Chondrocyte (in vitro differentiated cells): ENCODE measurements around the gene B4GAT1. TPM values are rescaled to one million over a fixed set of nuclear protein-coding genes. Genes with fewer than 3 reads are reported as not detected.
A peak's percentile ranks its signal among the peaks of the same experiment; 100 is the strongest.

Experiments
- DNase-seq: peaks from one replicate; pipeline ENCODE4 v3.0.0; 2021; ENCODE audit warnings: mixed read lengths, low spot score
- H3K27ac Mint-ChIP-seq: one replicate; pipeline ENCODE4 v1.8.0; 2021; ENCODE audit warnings: mild to moderate bottlenecking, moderate library complexity, mixed read lengths; ENCODE audit not compliant: unreplicated experiment
- H3K27me3 Mint-ChIP-seq: 2 replicates; pipeline ENCODE4 v1.8.0; 2021; ENCODE audit warnings: low read depth, mixed read lengths
- H3K36me3 Mint-ChIP-seq: 2 replicates; pipeline ENCODE4 v1.8.0; 2021; ENCODE audit warnings: low read depth, mixed read lengths
- H3K4me1 Mint-ChIP-seq: 2 replicates; pipeline ENCODE4 v1.8.0; 2021; ENCODE audit warnings: low read depth, mild to moderate bottlenecking, mixed read lengths
- H3K4me3 Mint-ChIP-seq: one replicate; pipeline ENCODE4 v1.8.0; 2021; ENCODE audit warnings: mild to moderate bottlenecking, moderate library complexity, mixed read lengths; ENCODE audit not compliant: unreplicated experiment
- H3K9me3 Mint-ChIP-seq: 2 replicates; pipeline ENCODE4 v1.8.0; 2021; ENCODE audit warnings: low read depth, mixed read lengths
- total RNA-seq: library from RNA; stranded (reverse); gene quantifications from 3 replicates; pipeline ENCODE4 v1.2.1, GENCODE V29; 2021
- TF ChIP-seq, protein P1 (sequence below): fragments of 200-600 bp; sonication (generic); IDR thresholded peaks from 2 replicates; pipeline ENCODE4 v1.5.0; 2021; ENCODE audit warnings: antibody characterized with exemption, mild to moderate bottlenecking, moderate library complexity

The B4GAT1 gene
- total RNA-seq, 1 donor from 2014 or later, result 18.2 TPM

DNA sequence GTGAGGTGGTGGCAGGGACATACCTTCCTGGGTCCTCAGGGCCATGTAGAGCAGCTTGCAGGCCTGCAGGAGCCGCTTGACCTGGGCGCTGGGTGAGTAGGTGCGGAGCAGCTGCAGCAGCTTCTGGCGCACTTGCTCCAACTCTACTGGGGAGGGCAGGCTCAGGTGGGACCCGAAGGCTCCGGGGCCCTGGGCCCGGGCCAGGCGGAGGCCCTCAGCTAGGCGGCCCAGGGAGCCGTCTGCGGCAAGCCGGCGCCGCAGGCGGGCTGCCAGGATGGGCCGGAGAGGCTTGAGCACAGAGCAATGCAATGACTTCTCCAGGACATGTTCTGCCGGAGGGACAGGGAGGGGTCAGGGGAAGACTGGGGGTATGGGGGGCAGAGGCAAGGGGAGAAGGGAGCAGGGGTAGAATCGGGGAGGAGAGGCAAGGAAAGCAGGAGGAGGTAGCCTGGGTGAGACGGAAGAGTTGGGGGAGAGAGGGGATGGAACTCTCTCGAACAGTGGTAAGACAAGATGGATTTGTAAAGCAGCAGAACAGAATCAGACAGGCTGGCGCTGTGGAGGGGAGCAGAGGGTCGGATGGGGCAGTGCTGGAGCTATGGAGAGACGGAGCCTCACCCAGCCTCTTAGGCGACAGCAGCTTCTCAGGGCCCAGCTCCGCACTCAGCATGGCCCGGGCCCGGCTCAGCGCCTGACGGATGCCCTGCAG lies 13.4 kb downstream of the B4GAT1 start:
- Mint-ChIP-seq H3K9me3 (no peaks in the 10 kb centered on the region), H3K27ac (no peak overlapping the region)

DNA sequence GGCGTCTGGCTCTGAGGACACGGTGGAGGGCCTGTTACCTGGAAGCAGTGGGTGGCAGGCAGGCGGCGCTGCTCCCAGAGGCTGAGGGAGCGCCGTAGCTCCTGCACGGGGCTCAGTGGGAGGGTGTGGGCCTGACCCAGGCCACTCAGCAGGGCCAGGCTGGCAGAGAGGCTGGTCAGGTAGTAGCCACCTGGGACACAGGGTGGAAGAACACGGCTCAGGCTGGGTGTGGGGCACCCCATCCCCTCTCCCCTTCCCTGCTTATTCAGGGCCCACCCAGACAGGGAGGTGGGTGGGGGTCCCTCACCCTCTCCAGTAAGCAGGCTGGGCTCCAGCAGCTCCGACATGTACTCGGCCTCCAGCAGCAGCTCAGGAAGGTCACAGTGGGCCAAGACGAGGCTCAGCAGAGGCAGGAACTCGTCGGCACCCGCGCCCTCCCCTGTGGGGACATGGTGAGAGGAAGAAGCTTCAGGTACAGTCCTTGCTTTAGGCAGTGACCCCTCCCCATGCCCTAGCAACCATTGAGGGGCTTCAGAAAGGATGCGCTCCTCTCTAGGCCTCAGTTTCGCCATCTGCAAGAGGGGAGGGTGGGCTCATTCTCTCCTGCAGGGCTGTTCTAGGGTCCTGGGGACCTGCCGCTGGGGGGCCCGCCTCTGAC lies 14.1 kb downstream of the B4GAT1 start:
- Mint-ChIP-seq H3K4me3 (no peak overlapping the region), H3K27me3 (no peaks in the 10 kb centered on the region), H3K4me1 (peaks cover 33% of the 10 kb centered on the region)

More for the DNA sequence above, 13.4 kb downstream of the B4GAT1 start:
- DNase-seq, result peak; percentile 71
- TF ChIP-seq, protein P1, sequence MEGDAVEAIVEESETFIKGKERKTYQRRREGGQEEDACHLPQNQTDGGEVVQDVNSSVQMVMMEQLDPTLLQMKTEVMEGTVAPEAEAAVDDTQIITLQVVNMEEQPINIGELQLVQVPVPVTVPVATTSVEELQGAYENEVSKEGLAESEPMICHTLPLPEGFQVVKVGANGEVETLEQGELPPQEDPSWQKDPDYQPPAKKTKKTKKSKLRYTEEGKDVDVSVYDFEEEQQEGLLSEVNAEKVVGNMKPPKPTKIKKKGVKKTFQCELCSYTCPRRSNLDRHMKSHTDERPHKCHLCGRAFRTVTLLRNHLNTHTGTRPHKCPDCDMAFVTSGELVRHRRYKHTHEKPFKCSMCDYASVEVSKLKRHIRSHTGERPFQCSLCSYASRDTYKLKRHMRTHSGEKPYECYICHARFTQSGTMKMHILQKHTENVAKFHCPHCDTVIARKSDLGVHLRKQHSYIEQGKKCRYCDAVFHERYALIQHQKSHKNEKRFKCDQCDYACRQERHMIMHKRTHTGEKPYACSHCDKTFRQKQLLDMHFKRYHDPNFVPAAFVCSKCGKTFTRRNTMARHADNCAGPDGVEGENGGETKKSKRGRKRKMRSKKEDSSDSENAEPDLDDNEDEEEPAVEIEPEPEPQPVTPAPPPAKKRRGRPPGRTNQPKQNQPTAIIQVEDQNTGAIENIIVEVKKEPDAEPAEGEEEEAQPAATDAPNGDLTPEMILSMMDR, result no peak
- H3K27me3 Mint-ChIP-seq, result no peaks in the 10 kb centered on the region
- peaks cover 7% of the 10 kb centered on the region for H3K36me3 Mint-ChIP-seq
- H3K4me1 Mint-ChIP-seq, result peaks cover 29% of the 10 kb centered on the region
- H3K4me3 Mint-ChIP-seq, result no peak overlapping the region

DNA sequence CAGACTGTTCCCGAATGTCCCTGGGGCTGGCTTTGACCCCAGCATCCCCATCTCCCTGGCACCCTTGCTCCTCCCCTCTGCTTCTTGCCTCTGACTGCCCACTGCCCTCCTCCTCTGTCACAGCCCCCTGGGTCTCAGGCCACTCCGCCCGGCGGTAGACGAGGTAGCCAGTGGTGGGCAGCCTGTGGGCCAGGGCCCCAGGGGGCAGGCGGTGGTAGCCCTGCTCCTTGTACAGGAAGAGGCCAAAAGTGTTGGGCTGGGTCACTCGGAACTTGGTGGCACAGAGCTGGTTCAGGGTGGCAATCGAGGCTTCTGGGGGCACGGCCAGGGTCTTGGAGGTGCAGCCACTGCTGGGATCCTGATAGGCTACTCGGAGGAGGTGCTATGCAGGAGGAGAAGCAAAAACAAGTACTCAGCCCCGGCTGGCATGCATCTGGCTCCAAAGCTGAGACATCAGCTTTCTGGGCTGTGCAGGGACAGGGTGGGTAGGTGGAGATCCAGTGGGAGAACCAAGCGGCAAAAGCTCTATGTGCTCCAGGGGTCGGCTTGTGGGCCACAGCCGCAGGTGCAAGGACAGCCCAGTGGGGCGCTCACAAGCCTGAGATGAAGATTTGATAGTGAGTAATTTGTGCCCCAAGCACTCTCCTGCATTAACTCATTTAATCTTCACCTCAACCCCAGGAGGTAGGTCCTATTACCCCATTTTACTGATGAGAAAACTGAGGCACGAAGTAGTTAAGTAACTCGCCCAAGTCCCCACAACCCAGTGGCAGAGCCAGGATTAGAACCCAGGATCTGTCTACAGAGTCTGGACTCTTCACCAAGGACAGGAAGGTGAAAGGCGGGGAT lies 14.8 kb downstream of the B4GAT1 start:
- DNase-seq, result peak; percentile 85
- Mint-ChIP-seq H3K4me1 (peaks cover 36% of the 10 kb centered on the region), H3K4me3 (no peak overlapping the region), H3K27ac (no peak overlapping the region), H3K27me3 (no peaks in the 10 kb centered on the region), H3K36me3 (peaks cover 5% of the 10 kb centered on the region), H3K9me3 (no peaks in the 10 kb centered on the region)
- TF ChIP-seq, protein P1, result no peak

More for the DNA sequence above, 14.1 kb downstream of the B4GAT1 start:
- TF ChIP-seq, protein P1, result no peak
- H3K27ac Mint-ChIP-seq, result no peak overlapping the region
- DNase-seq, result peak; percentile 75
- peaks cover 5% of the 10 kb centered on the region for H3K36me3 Mint-ChIP-seq
- no peaks in the 10 kb centered on the region for H3K9me3 Mint-ChIP-seq

DNA sequence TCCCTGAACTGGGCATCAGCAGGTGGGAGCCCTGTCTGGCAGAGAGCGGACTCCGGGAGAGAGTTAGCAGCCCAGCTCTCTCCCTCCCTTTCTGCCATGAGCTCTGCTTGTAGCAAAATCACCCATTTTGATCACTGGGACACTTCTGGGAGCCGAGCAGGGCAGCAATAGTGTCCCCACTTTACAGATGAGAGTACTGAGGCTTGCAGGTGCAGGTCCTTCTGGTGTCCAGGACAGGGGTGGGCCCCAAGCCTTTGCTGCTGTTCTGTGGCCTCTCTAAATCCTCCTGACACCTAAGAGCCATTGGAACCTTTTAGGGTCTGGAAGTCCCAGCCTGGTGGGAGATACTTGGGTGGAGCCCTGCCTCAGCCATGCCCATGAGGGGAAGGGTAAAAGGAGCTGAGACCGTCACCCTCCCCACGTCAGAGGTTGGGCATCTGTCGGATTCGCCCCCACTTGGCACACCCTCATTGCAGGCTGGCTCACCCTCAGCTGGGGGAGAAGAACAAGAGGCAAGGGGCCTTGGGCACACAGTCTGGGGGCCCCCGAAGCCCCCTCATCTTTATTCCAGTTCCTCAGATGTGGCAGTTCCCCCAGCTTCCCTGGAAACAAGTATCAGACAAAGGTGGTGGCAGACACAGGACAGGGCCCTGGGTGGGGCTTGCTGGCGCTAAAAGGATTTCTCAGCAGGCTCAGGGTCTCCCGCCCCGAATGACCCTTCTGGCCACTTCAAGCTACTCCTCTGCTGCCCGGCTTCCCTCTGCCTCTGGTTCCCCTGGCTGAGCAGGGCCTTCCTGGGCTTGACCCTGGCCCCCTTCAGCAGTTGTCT lies 15.7 kb downstream of the B4GAT1 start:
- Mint-ChIP-seq H3K27ac (no peak overlapping the region), H3K9me3 (no peaks in the 10 kb centered on the region), H3K36me3 (peaks cover 3% of the 10 kb centered on the region), H3K27me3 (no peaks in the 10 kb centered on the region), H3K4me3 (no peak overlapping the region), H3K4me1 (peaks cover 35% of the 10 kb centered on the region)
- DNase-seq, result peak; percentile 58
- TF ChIP-seq, protein P1, result no peak
